HG02642 (cell line): ENCODE measurements around the gene JDP2.
A peak's percentile ranks its signal among the peaks of the same experiment; 100 is the strongest.

Source experiments
- ATAC-seq: cut with Tn5 transposase; IDR thresholded peaks from one replicate; pipeline ENCODE4 v1.9.1; 2021; ENCODE audit warnings: mild to moderate bottlenecking; ENCODE audit not compliant: unreplicated experiment, poor library complexity

JDP2 gene

DNA sequence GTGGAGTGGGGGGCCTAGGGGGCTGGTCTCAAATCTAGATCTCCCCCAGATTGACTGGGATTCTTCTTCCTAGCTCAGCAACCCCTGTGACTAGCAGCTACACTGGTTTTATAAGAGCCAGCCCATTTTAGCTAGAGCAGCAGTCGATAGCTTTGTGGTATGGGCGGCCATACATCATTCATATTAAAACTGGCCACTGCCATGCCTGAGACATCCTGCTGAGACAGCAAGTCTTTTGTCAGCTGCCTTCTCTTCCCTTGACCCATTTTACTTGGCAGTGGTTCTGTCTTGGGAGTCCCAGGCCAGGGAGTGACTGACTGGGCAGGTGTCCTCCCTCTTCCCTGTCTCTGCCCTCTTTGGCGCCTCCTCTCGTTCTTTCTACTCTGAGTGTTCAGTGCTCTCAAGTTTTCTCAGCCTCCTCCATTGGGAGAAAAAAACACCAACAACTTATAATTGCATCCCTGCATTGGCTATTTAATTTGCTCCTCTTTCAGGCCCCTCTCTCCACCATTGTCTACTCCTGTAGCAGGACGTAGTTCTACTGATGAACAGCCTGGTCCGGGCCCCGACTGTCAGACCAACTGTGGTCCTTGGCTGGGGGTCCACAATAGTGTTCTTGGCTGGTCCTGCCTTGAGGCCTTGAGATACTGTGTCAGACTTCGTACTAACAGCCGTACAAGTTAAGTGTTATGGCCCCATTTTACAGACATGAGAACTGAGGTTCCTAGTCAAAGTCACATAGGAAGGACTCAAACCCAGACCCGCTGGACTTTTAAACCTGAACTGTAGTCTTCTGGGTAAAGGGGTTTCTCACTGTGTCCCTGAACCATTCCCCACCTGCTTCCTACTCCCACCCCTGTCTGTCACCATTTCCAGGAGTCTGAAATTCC, 18.3 kb upstream of the JDP2 start:
- no peak for ATAC-seq

DNA sequence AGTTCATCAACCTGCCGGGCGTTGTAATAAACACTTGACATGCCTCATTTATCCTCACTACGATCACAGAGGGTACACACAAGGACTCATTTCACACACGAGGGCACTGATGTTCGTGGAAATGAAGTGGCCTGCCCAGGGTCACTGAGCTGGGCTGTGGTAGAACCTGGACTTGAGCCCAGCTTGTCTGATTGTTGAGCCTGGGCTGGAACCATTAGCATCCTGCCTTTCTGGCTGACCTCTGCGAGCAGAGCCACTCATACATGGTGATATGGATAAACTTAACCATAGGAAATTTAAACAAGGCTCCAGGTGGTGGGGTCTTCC, 16.6 kb upstream of the JDP2 start:
- ATAC-seq, result no peak

DNA sequence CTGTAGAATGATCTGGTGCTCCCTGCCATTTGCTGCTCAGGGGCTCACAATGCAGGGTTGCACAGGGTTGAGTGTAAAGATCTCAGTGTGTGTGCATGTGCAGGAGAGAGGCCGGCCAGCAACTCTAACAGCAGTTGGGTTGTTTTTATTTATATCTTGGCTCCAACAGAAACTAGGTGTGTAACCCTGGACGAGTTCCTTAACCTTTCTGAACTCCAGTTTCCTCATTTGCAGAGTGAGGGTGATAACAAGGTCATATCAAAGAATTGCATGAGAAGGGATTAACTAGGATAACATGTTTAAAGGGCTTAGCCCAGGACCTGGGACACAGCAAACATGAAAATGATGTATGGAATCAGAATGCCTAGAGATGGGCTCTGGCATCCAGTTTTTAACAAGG, 14.8 kb upstream of the JDP2 start:
- no peak for ATAC-seq

DNA sequence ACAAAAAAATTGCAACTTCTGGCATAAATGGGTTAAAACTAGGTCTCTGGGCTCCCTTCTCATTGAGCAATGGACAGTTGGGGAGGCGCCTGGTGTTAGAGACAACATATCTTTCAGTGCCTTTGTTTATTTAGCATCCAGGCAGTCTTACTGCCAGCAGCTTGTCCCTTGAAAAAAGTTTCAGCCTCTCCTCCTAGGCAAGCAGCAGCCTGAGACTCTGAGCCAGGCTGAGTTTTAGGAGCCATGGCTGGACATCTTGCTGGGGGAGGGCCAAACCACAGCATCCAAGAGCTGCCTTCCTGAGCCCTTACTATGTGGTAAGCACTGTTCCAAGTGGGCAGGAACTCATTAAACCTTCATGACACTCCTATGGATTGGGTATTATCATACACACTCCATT, 10.1 kb upstream of the JDP2 start:
- ATAC-seq, result no peak

GRCh38 chr14:75418850-75419768, 8.7 kb upstream of the JDP2 start:
- peak; percentile 63 for ATAC-seq

DNA sequence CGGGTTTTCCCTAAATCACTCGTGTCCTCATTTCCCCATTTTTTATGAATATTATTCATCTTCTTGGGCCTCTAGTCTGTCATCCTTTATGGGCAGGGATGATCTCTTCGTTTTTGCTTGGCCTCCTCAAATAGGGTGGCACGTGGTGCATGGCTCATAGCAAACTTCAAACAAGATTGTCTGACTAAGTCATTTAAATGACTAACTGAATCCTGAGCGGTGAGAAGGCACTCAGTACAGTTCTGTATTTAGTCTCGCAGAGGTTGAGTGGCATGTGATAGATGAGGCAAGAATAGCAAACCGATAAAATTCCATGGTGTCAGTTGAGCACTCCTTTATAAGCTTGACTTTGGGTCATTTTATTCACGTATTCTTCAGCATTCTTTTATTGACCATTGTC, 5.7 kb upstream of the JDP2 start:
- no peak for ATAC-seq

DNA sequence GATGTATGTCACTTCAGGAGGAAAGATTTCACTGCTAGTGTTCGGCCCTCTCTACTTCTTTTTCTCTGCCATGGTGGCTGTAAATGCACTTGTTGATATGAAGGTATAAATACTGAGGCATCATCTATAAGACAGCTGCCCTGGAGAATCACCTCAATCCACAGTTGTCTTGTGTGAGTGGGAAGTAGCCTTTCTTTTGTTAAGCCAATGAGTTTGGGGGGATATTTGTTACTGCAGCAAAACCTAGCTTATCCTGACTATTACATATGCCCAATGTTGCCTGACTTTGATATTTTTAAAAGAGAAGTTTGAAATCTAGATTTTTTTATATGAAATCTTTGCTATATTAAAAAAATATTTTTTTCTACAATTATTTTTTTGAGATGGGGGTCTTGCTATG, 3.3 kb upstream of the JDP2 start:
- no peak for ATAC-seq

DNA sequence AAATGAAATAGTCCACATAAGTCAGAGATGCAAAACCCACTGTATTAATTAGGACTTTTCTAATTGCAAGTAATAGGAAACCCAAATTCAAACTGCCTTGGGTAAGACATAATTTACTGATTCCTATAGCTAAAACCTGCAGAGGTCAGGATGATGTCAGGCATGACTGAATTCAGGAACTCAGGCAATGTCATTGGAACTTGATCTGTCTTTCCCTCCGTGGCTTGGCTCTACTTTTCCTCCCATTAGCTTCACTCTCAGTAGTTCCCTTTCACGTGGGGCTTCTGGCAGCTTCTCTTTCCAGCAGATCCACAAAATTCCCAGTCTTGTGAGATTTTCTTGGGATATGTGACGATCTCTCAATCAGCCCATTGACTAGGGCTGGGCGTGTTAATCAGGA, 2.4 kb upstream of the JDP2 start:
- no peak for ATAC-seq

DNA sequence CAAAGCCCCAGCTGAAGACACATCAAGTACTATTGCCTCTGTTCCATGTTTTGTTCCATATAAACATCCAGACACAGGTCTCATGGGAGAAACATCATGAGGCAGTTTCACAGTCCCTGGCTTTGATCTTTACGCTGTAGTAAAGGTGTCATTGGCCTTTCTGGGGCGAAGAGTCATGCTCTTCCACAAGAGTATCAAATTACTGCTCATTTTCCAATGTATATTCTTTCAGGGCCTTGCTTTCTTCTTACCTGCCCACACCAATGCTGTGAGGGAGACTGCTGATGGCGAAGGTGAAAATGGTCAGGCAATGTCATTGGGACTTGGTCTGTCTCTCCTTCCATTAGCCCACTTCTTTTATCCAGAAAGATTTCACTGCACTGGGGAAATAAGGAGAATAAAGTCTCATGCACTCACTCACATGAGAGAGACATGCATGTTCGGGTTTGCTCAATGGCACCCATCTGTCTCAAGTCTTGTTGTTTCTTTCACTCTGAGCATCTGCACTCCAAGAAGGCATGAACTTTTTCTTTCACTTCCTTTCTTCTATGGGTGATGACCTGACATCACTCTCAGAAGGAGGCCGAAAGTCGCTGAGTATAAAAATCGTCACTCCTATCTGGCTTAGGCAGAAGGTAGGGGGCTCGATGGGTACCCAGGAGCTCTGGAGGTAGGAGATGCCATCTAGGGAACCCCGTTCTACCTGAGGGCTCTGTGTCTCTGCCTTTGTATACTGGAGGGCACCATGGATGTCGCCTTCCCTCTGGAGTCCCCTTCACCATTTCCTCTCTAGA, 1.3 kb upstream of the JDP2 start:
- ATAC-seq, result peak; percentile 44

DNA sequence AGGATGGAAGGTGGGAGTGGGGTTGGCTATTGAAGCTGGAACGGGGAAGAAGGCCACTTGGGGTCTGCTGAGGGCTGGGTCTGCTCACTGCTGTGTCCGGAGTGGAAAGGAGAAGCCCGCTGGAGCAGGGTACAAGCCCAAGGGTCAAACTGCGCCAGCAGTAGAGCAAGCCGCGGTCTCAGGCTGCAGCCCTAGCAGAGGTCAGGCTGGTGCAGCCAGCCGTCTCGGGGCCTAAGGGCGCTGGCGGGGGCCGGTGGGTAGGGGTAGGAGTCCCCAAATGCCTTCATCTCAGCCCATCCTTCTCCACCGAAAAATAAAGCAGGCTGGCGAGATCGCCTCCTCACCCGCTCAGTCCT, 718 bp upstream of the JDP2 start:
- ATAC-seq, result peak; percentile 37

GRCh38 chr14:75428230-75429104, 645 bp downstream of the JDP2 start:
- peak; percentile 32 for ATAC-seq

DNA sequence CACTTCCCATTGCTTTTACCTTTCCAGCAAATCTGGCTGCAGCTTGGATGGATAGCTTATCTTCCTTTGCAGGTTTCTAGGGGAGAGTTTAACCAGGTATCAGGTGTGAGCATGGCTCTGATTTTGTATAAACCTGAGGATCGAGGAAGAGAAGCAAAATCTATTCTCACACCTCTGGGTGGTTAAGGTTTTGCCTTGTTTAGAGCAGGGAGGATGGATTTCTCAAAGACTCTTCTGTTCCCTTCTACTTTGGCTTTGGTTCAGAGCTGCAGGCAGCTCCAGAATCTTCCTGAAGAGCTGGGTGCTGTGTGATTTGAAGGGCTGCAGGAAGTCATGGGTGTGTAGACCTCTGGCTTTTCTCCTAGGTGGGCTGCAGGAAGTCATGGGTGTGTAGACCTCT, 1.7 kb downstream of the JDP2 start:
- ATAC-seq, result no peak

- ATAC-seq, result no peak
These were observed 2.3 kb downstream of the JDP2 start for GRCh38 chr14:75430116-75430515.

- ATAC-seq, result no peak
These were observed 2.7 kb downstream of the JDP2 start for GRCh38 chr14:75430526-75430925.

- no peak for ATAC-seq
These were observed 3.2 kb downstream of the JDP2 start for GRCh38 chr14:75430976-75431375.

GRCh38 chr14:75431827-75432226, 4.0 kb downstream of the JDP2 start:
- no peak for ATAC-seq

DNA sequence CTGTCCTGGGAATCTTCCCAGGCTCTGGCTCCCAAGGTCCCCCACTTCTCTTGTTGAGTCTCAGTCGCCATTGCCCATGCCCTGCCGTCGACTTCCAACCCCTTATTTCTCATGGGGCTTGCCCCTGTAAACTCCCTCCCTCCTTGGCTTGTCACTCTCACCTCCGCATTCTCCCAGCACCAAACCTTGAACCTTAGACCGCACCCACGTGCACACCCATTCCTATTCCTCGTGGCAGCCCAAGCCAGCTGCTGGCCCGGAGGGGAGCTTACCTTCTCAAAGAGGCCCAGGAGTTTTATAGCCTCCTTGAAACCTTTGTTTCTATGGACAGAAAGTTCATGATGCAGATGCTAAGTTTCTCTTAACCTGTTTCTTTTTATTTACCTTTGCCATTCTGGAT, 4.6 kb downstream of the JDP2 start:
- no peak for ATAC-seq

DNA sequence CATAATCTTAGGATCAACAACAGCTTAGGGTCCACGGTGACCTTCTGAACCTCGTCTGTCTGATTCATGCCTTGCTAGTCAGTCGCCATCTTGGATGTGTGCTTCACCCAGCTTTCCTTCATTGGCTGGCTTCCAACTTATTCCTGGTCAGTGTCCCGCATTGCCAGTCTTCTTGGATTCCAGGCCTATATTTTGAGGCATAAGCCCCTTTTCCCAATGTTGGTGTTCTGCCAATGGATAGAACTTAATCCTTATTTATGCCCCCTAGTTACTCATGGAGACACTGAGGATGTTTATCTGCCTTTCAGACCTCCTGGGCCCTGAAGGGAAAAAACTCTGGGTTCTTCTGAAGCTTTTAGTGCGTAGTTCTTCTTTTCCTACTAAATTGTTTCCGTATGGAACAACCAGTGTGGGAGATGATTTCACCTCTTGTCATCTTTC, 5.8 kb downstream of the JDP2 start:
- ATAC-seq, result no peak

DNA sequence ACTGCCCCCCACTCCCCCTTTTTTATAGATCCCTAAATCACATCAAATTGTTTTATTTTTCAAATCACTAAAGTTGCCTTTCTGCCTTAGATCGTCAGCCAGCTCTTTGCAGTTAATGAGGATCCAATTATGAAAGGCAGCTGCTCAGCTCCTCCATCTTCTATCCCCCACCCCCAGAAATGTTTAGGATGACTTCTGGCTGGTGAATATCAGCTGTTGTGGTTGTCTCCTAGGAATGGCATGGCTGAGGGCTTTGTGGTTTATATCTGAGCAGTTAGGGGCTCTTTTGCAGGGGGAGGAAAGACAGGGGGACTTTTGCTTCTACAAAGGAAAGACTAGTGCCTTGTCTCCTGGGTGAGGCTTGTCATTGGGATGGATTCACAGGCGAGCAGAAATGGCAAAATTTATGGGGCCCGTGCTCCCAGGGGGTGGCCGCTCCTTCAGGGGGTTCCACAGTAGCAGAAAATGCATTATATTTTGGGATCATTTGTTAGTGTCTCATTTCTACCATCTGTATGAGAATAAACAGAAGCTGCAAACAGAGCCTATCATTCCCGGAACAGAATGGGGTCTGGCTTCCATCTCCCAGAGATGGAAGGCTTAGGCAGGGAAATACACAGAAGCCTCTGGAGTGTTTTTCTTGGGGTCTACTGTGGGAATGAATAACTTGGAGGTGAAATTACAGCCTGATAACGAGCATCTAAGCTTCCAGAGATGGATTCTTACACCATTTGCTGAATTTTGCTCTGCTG, 6.5 kb downstream of the JDP2 start:
- ATAC-seq, result no peak
